OCI-LY7 (cell line): ENCODE results near the gene MAGI1. TPM values are rescaled to one million over a fixed set of nuclear protein-coding genes. Genes with fewer than 3 reads are reported as not detected.
"Not testable (repeated sequence)": the region's sequence is repeated elsewhere in the genome, so short reads cannot be mapped to it uniquely, and the experiment has no call there.

Source experiments
- BruUV-seq: library from RNA; stranded (reverse); fragments of 400-500 nt; replicated peaks from 2 replicates; lab custom pipeline; 2021; lab: Mats Ljungman, UMichigan
- CTCF ChIA-PET: fragments of 300-600 bp; sonication (Branson Sonifier 250); formaldehyde crosslinking; loops from one replicate; lab custom pipeline; 2022; ENCODE audit warnings: antibody characterized with exemption; ENCODE audit not compliant: unreplicated experiment; lab: Charles Lee
- POLR2A ChIA-PET: fragments of 300-600 bp; sonication (Branson Sonifier 250); formaldehyde crosslinking; loops from one replicate; lab custom pipeline; 2022; ENCODE audit warnings: antibody characterized with exemption; lab: Charles Lee
- DNase-seq: peaks from one replicate; pipeline ENCODE4 v3.0.0-alpha.2; 2015; ENCODE audit warnings: low spot score
- H2AFZ ChIP-seq: fragments of 200-600 bp; sonication (generic), shearing (Covaris generic); 2 replicates; pipeline ENCODE4 v1.6.1; 2014; ENCODE audit warnings: mild to moderate bottlenecking, antibody characterized with exemption, low read length, moderate library complexity
- H3K27ac ChIP-seq: fragments of 200-600 bp; sonication (generic); 2 replicates; pipeline ENCODE4 v1.5.1; 2014; ENCODE audit warnings: mixed run types, low read depth, mild to moderate bottlenecking, moderate library complexity, low read length, inconsistent platforms; ENCODE audit not compliant: poor library complexity, severe bottlenecking
- H3K36me3 ChIP-seq: fragments of 200-600 bp; sonication (generic); 2 replicates; pipeline ENCODE4 v1.6.1; 2014; ENCODE audit warnings: mild to moderate bottlenecking, antibody characterized with exemption, low read length, moderate library complexity, mixed read lengths; ENCODE audit not compliant: insufficient read depth
- H3K4me1 ChIP-seq: fragments of 200-600 bp; sonication (generic); 2 replicates; pipeline ENCODE4 v1.5.1; 2014; ENCODE audit warnings: mild to moderate bottlenecking, low read length; ENCODE audit not compliant: insufficient read depth, poor library complexity, severe bottlenecking
- H3K4me2 ChIP-seq: fragments of 200-600 bp; sonication (generic); 2 replicates; pipeline ENCODE4 v1.6.1; 2014; ENCODE audit warnings: mild to moderate bottlenecking, low read length
- H3K4me3 ChIP-seq: fragments of 200-600 bp; sonication (generic); 2 replicates; pipeline ENCODE4 v1.5.1; 2014; ENCODE audit warnings: mild to moderate bottlenecking, low read depth, low read length; ENCODE audit not compliant: poor library complexity, severe bottlenecking
- H3K79me2 ChIP-seq: fragments of 200-600 bp; sonication (generic); 2 replicates; pipeline ENCODE4 v1.6.1; 2016; ENCODE audit warnings: low read depth, mild to moderate bottlenecking, low read length, moderate library complexity, mixed read lengths; ENCODE audit not compliant: insufficient read depth
- H3K9me2 ChIP-seq: fragments of 200-600 bp; sonication (generic); 2 replicates; pipeline ENCODE4 v1.6.1; 2016; ENCODE audit warnings: mild to moderate bottlenecking, low read length, mixed read lengths; ENCODE audit not compliant: insufficient read depth
- H3K9me3 ChIP-seq: fragments of 200-600 bp; sonication (generic); 2 replicates; pipeline ENCODE4 v1.6.1; 2014; ENCODE audit warnings: mild to moderate bottlenecking, mixed run types, low read length, mixed read lengths
- H4K20me1 ChIP-seq: fragments of 200-600 bp; sonication (generic); 2 replicates; pipeline ENCODE4 v1.6.1; 2014; ENCODE audit warnings: mild to moderate bottlenecking, antibody characterized with exemption, low read length, moderate library complexity, mixed read lengths; ENCODE audit not compliant: insufficient read depth
- EZH2phosphoT487 ChIP-seq: fragments of 200-600 bp; sonication (generic); IDR thresholded peaks from 2 replicates; pipeline ENCODE4 v1.6.1; 2018; ENCODE audit warnings: low read depth, borderline replicate concordance, mild to moderate bottlenecking, mixed run types, antibody characterized with exemption, low read length, moderate library complexity, mixed read lengths
- intact Hi-C: fragments of 100-400 bp; cut with micrococcal nuclease; formaldehyde crosslinking; loops from one replicate; pipeline ENCODE4 v1.10.0; 2022; ENCODE audit not compliant: unreplicated experiment
- total RNA-seq, 2 experiments: library from RNA; depleted of rRNA in 1 of 2; stranded (reverse); fragments of >200 nt in 1 of 2; shearing (Covaris generic) in 1 of 2; gene quantifications; 2 replicates each; pipeline ENCODE4 v1.2.3, GENCODE V29; 2014 to 2022
- TF ChIP-seq, protein P1 (sequence below): fragments of 200-600 bp; sonication (generic); conservative IDR thresholded peaks from 2 replicates; pipeline ENCODE4 v1.5.1; 2014; ENCODE audit warnings: mild to moderate bottlenecking, antibody characterized with exemption, low read length, moderate library complexity, mixed read lengths

The MAGI1 gene
- total RNA-seq, 2 experiments from 2014 or later, result 0.63 to 2.5 TPM

DNA sequence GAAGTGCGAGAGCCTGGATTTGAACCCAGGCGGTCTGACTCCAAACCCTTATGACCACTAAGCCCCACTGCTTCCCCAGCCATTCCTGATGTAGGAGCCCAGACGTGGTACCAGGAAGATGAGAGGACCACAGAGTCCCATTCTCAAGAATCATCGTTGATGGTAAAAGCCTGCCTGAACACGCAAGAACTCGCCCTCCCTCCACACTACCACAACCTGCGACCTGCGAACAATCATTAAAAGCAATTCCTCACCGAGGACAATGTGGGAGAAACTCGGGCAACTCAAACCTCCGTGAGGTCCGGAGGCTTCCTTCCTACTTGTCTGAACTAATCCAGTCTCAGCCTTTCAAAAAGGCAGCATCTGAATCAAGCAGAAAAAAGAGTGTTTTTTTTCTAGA is 10.3 kb downstream of the MAGI1 start:
- CTCF ChIA-PET, result no interaction called here
- POLR2A ChIA-PET, result interaction anchor here (0.5 kb wide), 1 partner anchor 58 kb away, joined by 4 read pairs; no protein-coding TSS in a partner anchor
- BruUV-seq, result no TSS peak

DNA sequence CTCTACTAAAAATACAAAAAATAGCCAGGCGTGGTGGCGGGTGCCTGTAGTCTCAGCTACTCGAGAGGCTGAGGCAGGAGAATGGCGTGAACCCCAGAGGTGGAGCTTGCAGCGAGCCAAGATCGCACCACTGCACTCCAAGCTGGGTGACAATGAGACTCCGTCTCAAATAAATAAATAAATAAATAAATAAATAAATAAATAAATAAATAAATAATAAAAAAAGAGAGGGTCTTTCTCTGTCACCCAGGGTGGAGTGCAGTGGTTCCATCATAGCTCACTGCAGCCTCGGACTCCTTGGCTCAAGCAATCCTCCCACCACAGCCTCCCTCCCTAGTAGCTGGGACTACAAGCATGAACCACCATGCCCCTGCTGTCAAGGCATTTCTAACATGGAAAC is 11.6 kb downstream of the MAGI1 start:
- CTCF ChIA-PET, result not testable (repeated sequence)

More for the DNA sequence above, 10.3 kb downstream of the MAGI1 start:
- H3K9me3 ChIP-seq, result no peaks in the 10 kb centered on the region
- no peaks in the 10 kb centered on the region for H4K20me1 ChIP-seq
- no peaks in the 10 kb centered on the region for H3K79me2 ChIP-seq
- intact Hi-C loops, result no loop called here
- H3K4me3 ChIP-seq, result no peak overlapping the region
- no peaks in the 10 kb centered on the region for H3K36me3 ChIP-seq
- H3K9me2 ChIP-seq, result no peaks in the 10 kb centered on the region
- no peaks in the 10 kb centered on the region for H3K4me1 ChIP-seq
- no peak overlapping the region for H2AFZ ChIP-seq
- H3K27ac ChIP-seq, result no peak overlapping the region
- no peak overlapping the region for H3K4me2 ChIP-seq
- no peak for DNase-seq
- no peak for TF ChIP-seq EZH2phosphoT487
- TF ChIP-seq, protein P1, sequence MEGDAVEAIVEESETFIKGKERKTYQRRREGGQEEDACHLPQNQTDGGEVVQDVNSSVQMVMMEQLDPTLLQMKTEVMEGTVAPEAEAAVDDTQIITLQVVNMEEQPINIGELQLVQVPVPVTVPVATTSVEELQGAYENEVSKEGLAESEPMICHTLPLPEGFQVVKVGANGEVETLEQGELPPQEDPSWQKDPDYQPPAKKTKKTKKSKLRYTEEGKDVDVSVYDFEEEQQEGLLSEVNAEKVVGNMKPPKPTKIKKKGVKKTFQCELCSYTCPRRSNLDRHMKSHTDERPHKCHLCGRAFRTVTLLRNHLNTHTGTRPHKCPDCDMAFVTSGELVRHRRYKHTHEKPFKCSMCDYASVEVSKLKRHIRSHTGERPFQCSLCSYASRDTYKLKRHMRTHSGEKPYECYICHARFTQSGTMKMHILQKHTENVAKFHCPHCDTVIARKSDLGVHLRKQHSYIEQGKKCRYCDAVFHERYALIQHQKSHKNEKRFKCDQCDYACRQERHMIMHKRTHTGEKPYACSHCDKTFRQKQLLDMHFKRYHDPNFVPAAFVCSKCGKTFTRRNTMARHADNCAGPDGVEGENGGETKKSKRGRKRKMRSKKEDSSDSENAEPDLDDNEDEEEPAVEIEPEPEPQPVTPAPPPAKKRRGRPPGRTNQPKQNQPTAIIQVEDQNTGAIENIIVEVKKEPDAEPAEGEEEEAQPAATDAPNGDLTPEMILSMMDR, result no peak

DNA sequence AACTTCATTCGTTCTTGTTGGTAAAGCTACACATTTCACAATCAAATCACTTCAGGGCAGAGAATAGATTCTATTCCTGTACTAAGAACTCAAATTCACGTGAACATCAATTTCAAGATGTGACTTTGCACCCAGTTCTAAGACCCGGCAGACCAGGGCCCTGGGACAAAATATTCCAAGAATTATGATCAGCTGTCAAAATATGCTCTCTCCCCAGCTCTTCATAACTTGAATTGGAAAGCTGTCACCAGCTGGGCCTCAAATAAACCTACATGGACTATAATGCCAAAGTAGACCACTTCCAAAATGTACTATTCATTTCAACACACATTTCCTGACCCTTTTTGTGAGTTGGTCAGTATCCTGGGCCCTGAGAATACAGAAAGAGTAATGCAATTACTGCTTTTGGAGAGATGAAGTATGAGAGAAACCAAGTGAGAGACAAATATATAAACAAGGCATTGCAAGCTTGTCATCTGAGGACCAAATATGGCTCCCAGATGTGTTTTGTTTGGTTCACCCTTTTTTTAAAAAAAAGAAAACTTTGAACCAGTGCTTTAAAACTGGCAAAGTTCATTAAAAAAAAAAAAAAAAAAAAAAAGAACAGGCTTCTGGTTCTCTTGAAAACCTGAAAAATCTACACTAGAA is 14.9 kb downstream of the MAGI1 start:
- DNase-seq, result no peak
- ChIA-PET CTCF (no interaction called here), POLR2A (interaction anchor here (0.7 kb wide), 2 partner anchors 446 to 1496 kb away, joined by 3 to 5 read pairs; no protein-coding TSS in a partner anchor)
- no peak overlapping the region for H2AFZ ChIP-seq
- intact Hi-C loops, result no loop called here
- no peaks in the 10 kb centered on the region for H3K9me2 ChIP-seq
- H3K27ac ChIP-seq, result no peak overlapping the region
- no peaks in the 10 kb centered on the region for H3K9me3 ChIP-seq
- H3K79me2 ChIP-seq, result no peaks in the 10 kb centered on the region
- no peaks in the 10 kb centered on the region for H4K20me1 ChIP-seq
- H3K4me3 ChIP-seq, result no peak overlapping the region
- no peaks in the 10 kb centered on the region for H3K36me3 ChIP-seq
- no peaks in the 10 kb centered on the region for H3K4me1 ChIP-seq
- BruUV-seq, result no TSS peak
- H3K4me2 ChIP-seq, result no peak overlapping the region
- no peak for TF ChIP-seq EZH2phosphoT487
- TF ChIP-seq, protein P1, result no peak

More for the DNA sequence above, 11.6 kb downstream of the MAGI1 start:
- H3K4me1 ChIP-seq, DNase-seq, BruUV-seq, H3K9me3 ChIP-seq, H3K4me3 ChIP-seq, H2AFZ ChIP-seq, intact Hi-C loops, H4K20me1 ChIP-seq, H3K36me3 ChIP-seq, POLR2A ChIA-PET, H3K79me2 ChIP-seq, H3K9me2 ChIP-seq, H3K27ac ChIP-seq, H3K4me2 ChIP-seq: not testable (repeated sequence)
